Frontal cortex (tissue), 4 donors: ENCODE measurements around the gene ANO6. TPM values are rescaled to one million over a fixed set of nuclear protein-coding genes. Genes with fewer than 3 reads are reported as not detected.

Experiments used
- DNase-seq, 2 donors: peaks; one replicate each; pipeline ENCODE4 v3.0.0; 2012; ENCODE audit warnings: low spot score in 2 of 2
- FAIRE-seq: peaks from 2 replicates; lab custom pipeline; 2012; peaks lifted over from hg19 to GRCh38; lab: Jason Lieb, UNC
- total RNA-seq: library from RNA; depleted of rRNA; stranded (reverse); fragments of >200 nt; gene quantifications from one replicate; pipeline ENCODE4 v1.2.3, GENCODE V29; 2014
- donor health status: control.
- donor health status: control.
- donor health status: control.

ANO6 gene
- total RNA-seq, 1 donor from 2014 or later, result 9.4 TPM

- no peak for DNase-seq
- FAIRE-seq, result no peak
Measured at GRCh38 chr12:45423931-45424330, 208.0 kb downstream of the ANO6 start.

- DNase-seq (no peak), FAIRE-seq (no peak)
Measured at GRCh38 chr12:45425426-45425825, 209.5 kb downstream of the ANO6 start.

- no peak for DNase-seq
- FAIRE-seq, result no peak
Measured at GRCh38 chr12:45426294-45426693, 210.4 kb downstream of the ANO6 start.

GRCh38 chr12:45427042-45427441, 211.1 kb downstream of the ANO6 start:
- DNase-seq (no peak), FAIRE-seq (no peak)

- FAIRE-seq, result no peak
Measured at GRCh38 chr12:45429831-45430230, 213.9 kb downstream of the ANO6 start.

GRCh38 chr12:45431126-45431525, 215.2 kb downstream of the ANO6 start:
- DNase-seq (no peak), FAIRE-seq (no peak)

More at GRCh38 chr12:45429831-45430230, 213.9 kb downstream of the ANO6 start:
- no peak for DNase-seq

GRCh38 chr12:45432710-45433109, 216.8 kb downstream of the ANO6 start:
- no peak for FAIRE-seq

GRCh38 chr12:45433441-45433868, 217.6 kb downstream of the ANO6 start:
- FAIRE-seq (no peak), DNase-seq (no peak)

More at GRCh38 chr12:45432710-45433109, 216.8 kb downstream of the ANO6 start:
- DNase-seq, result no peak

- FAIRE-seq, result no peak
- no peak for DNase-seq
Measured at GRCh38 chr12:45434094-45434493, 218.2 kb downstream of the ANO6 start.

GRCh38 chr12:45435945-45436710, 220.2 kb downstream of the ANO6 start:
- no peak for DNase-seq
- no peak for FAIRE-seq

- DNase-seq, result no peak
- no peak for FAIRE-seq
Measured at GRCh38 chr12:45439039-45439438, 223.1 kb downstream of the ANO6 start.

GRCh38 chr12:45446013-45446412, 230.1 kb downstream of the ANO6 start:
- DNase-seq, result no peak
- FAIRE-seq, result no peak

GRCh38 chr12:45458238-45458637, 242.3 kb downstream of the ANO6 start:
- FAIRE-seq (no peak), DNase-seq (no peak)

GRCh38 chr12:45458854-45459807, 243.2 kb downstream of the ANO6 start:
- FAIRE-seq (no peak), DNase-seq (no peak)

- DNase-seq (no peak), FAIRE-seq (no peak)
Measured at GRCh38 chr12:45462506-45462905, 246.6 kb downstream of the ANO6 start.

- DNase-seq, result no peak
- no peak for FAIRE-seq
Measured at GRCh38 chr12:45464699-45465098, 248.8 kb downstream of the ANO6 start.

GRCh38 chr12:45468751-45469615, 253.1 kb downstream of the ANO6 start:
- no peak for FAIRE-seq
- DNase-seq, result no peak

GRCh38 chr12:45469902-45470301, 254.0 kb downstream of the ANO6 start:
- FAIRE-seq (no peak), DNase-seq (no peak)

- no peak for DNase-seq
- FAIRE-seq, result no peak
Measured at GRCh38 chr12:45473636-45474035, 257.7 kb downstream of the ANO6 start.

GRCh38 chr12:45475594-45475993, 259.7 kb downstream of the ANO6 start:
- DNase-seq (no peak), FAIRE-seq (no peak)
